Measurements from ENCODE around the gene FAM83F. TPM values are rescaled to one million over a fixed set of nuclear protein-coding genes. Genes with fewer than 3 reads are reported as not detected.

FAM83F gene
- total RNA-seq, 1 donor from 2014 or later: 1.1 TPM

- Mint-ChIP-seq H3K27me3 (ENCODE audit: unreplicated experiment) (no peaks in the 10 kb centered on the region), H3K9me3 (ENCODE audit: unreplicated experiment) (no peaks in the 10 kb centered on the region), H3K36me3 (ENCODE audit: unreplicated experiment) (no peaks in the 10 kb centered on the region), H3K27ac (ENCODE audit: unreplicated experiment) (no peak overlapping the region), H3K4me1 (ENCODE audit: low read depth, unreplicated experiment) (peaks cover 2% of the 10 kb centered on the region), H3K4me3 (ENCODE audit: unreplicated experiment) (no peak overlapping the region)
- no peak for DNase-seq
- TF ChIP-seq CTCF (IDR thresholded peaks at IDR 0.05; ENCODE audit: partially characterized antibody, unreplicated experiment): no peak
Observed at GRCh38 chr22:40058265-40058664, 63.5 kb downstream of the FAM83F start.

- no peak for TF ChIP-seq CTCF (IDR thresholded peaks at IDR 0.05; ENCODE audit: partially characterized antibody, unreplicated experiment)
- Mint-ChIP-seq H3K27ac (ENCODE audit: unreplicated experiment) (no peak overlapping the region), H3K4me1 (ENCODE audit: low read depth, unreplicated experiment) (no peaks in the 10 kb centered on the region), H3K4me3 (ENCODE audit: unreplicated experiment) (no peak overlapping the region), H3K9me3 (ENCODE audit: unreplicated experiment) (no peaks in the 10 kb centered on the region), H3K36me3 (ENCODE audit: unreplicated experiment) (no peaks in the 10 kb centered on the region), H3K27me3 (ENCODE audit: unreplicated experiment) (no peaks in the 10 kb centered on the region)
- DNase-seq: no peak
Observed at GRCh38 chr22:40065981-40066380, 71.2 kb downstream of the FAM83F start.

GRCh38 chr22:40067639-40068038 lies 72.9 kb downstream of the FAM83F start:
- no peaks in the 10 kb centered on the region for H3K36me3 Mint-ChIP-seq (ENCODE audit: unreplicated experiment)
- DNase-seq: no peak
- H3K4me1 Mint-ChIP-seq (ENCODE audit: low read depth, unreplicated experiment): no peaks in the 10 kb centered on the region
- no peak for TF ChIP-seq CTCF (IDR thresholded peaks at IDR 0.05; ENCODE audit: partially characterized antibody, unreplicated experiment)
- H3K4me3 Mint-ChIP-seq (ENCODE audit: unreplicated experiment): no peak overlapping the region
- no peak overlapping the region for H3K27ac Mint-ChIP-seq (ENCODE audit: unreplicated experiment)
- no peaks in the 10 kb centered on the region for H3K9me3 Mint-ChIP-seq (ENCODE audit: unreplicated experiment)
- H3K27me3 Mint-ChIP-seq (ENCODE audit: unreplicated experiment): no peaks in the 10 kb centered on the region

GRCh38 chr22:40070701-40071100 lies 75.9 kb downstream of the FAM83F start:
- TF ChIP-seq CTCF (IDR thresholded peaks at IDR 0.05; ENCODE audit: partially characterized antibody, unreplicated experiment): no peak
- no peak overlapping the region for H3K27ac Mint-ChIP-seq (ENCODE audit: unreplicated experiment)
- H3K4me1 Mint-ChIP-seq (ENCODE audit: low read depth, unreplicated experiment): no peaks in the 10 kb centered on the region
- H3K9me3 Mint-ChIP-seq (ENCODE audit: unreplicated experiment): peaks cover 1% of the 10 kb centered on the region
- no peaks in the 10 kb centered on the region for H3K36me3 Mint-ChIP-seq (ENCODE audit: unreplicated experiment)
- no peak for DNase-seq
- H3K27me3 Mint-ChIP-seq (ENCODE audit: unreplicated experiment): no peaks in the 10 kb centered on the region
- no peak overlapping the region for H3K4me3 Mint-ChIP-seq (ENCODE audit: unreplicated experiment)

GRCh38 chr22:40071720-40072119 lies 77.0 kb downstream of the FAM83F start:
- H3K9me3 Mint-ChIP-seq (ENCODE audit: unreplicated experiment): peaks cover 1% of the 10 kb centered on the region
- H3K4me1 Mint-ChIP-seq (ENCODE audit: low read depth, unreplicated experiment): no peaks in the 10 kb centered on the region
- H3K4me3 Mint-ChIP-seq (ENCODE audit: unreplicated experiment): no peak overlapping the region
- no peaks in the 10 kb centered on the region for H3K27me3 Mint-ChIP-seq (ENCODE audit: unreplicated experiment)
- H3K27ac Mint-ChIP-seq (ENCODE audit: unreplicated experiment): no peak overlapping the region
- no peak for DNase-seq
- H3K36me3 Mint-ChIP-seq (ENCODE audit: unreplicated experiment): no peaks in the 10 kb centered on the region
- no peak for TF ChIP-seq CTCF (IDR thresholded peaks at IDR 0.05; ENCODE audit: partially characterized antibody, unreplicated experiment)
